ENCODE data around the gene CD226.

DNA sequence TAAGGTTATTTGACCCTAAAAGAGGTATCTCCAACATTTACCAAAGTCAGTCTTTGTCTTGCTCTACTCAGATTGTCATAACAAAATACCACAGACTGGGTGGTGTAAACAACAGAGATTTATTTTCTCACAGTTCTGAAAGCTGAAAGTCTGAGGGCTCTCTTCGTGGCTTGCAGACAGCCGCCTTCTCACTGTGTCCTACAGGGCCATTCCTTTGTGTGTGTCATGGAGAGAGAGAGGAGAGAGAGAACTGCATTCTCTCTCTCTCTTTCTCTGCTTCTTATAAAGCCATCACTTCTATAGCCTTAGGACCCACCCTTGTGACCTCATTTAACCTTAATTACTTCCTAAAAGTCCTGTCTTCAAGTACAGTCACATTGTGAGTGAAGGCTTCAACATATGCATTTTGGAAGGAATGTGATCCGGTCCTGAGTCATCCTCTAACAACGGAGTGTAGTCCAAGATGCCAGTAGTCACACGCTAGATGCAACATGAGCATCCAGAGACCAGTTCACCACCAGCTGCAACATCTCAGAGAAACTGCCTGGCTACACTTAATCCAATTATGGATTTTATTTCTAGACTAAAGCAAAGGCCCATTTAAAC, 130.2 kb downstream of the CD226 start:
- TF ChIP-seq, protein P1, sequence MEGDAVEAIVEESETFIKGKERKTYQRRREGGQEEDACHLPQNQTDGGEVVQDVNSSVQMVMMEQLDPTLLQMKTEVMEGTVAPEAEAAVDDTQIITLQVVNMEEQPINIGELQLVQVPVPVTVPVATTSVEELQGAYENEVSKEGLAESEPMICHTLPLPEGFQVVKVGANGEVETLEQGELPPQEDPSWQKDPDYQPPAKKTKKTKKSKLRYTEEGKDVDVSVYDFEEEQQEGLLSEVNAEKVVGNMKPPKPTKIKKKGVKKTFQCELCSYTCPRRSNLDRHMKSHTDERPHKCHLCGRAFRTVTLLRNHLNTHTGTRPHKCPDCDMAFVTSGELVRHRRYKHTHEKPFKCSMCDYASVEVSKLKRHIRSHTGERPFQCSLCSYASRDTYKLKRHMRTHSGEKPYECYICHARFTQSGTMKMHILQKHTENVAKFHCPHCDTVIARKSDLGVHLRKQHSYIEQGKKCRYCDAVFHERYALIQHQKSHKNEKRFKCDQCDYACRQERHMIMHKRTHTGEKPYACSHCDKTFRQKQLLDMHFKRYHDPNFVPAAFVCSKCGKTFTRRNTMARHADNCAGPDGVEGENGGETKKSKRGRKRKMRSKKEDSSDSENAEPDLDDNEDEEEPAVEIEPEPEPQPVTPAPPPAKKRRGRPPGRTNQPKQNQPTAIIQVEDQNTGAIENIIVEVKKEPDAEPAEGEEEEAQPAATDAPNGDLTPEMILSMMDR (IDR thresholded peaks at IDR 0.05; ENCODE audit: borderline replicate concordance, extremely low read depth, low read length, poor library complexity, severe bottlenecking), result no peak
- no peak for TF ChIP-seq EZH2 (IDR thresholded peaks at IDR 0.05; ENCODE audit: borderline replicate concordance, low read depth, low read length, severe bottlenecking)
